HG03558 (cell line): Measurements from ENCODE around the gene PPM1D.
"Not testable (repeated sequence)": the region's sequence is repeated elsewhere in the genome, so short reads cannot be mapped to it uniquely, and the experiment has no call there.

Experiments used
- ATAC-seq: cut with Tn5 transposase; IDR thresholded peaks from one replicate; pipeline ENCODE4 v1.9.1; 2021; ENCODE audit warnings: moderate number of reproducible peaks; ENCODE audit not compliant: unreplicated experiment; ENCODE audit errors: extremely low read depth

The PPM1D gene

GRCh38 chr17:60592750-60593149 is 7.2 kb upstream of the PPM1D start:
- no peak for ATAC-seq

GRCh38 chr17:60593441-60594036 is 6.5 kb upstream of the PPM1D start:
- ATAC-seq = not testable (repeated sequence)

- not testable (repeated sequence) for ATAC-seq
Observed at GRCh38 chr17:60594170-60594569, 5.8 kb upstream of the PPM1D start.

GRCh38 chr17:60594734-60595133 is 5.3 kb upstream of the PPM1D start:
- ATAC-seq = no peak

GRCh38 chr17:60597297-60597696 is 2.7 kb upstream of the PPM1D start:
- no peak for ATAC-seq

GRCh38 chr17:60598001-60598736 is 1.8 kb upstream of the PPM1D start:
- ATAC-seq = no peak

GRCh38 chr17:60599220-60599619 is 773 bp upstream of the PPM1D start:
- ATAC-seq = no peak

- no peak for ATAC-seq
Observed at GRCh38 chr17:60600490-60601446, 775 bp downstream of the PPM1D start.

GRCh38 chr17:60601447-60602384 is 1.7 kb downstream of the PPM1D start:
- no peak for ATAC-seq

- no peak for ATAC-seq
Observed at GRCh38 chr17:60602385-60602742, 2.4 kb downstream of the PPM1D start.

- no peak for ATAC-seq
Observed at GRCh38 chr17:60602871-60603270, 2.9 kb downstream of the PPM1D start.

GRCh38 chr17:60603477-60603876 is 3.5 kb downstream of the PPM1D start:
- not testable (repeated sequence) for ATAC-seq

- ATAC-seq = no peak
Observed at GRCh38 chr17:60604686-60605334, 4.8 kb downstream of the PPM1D start.

- ATAC-seq = no peak
Observed at GRCh38 chr17:60606036-60606435, 6.0 kb downstream of the PPM1D start.

- ATAC-seq = no peak
Observed at GRCh38 chr17:60610473-60610872, 10.5 kb downstream of the PPM1D start.

- not testable (repeated sequence) for ATAC-seq
Observed at GRCh38 chr17:60611321-60611720, 11.3 kb downstream of the PPM1D start.

GRCh38 chr17:60613325-60613724 is 13.3 kb downstream of the PPM1D start:
- no peak for ATAC-seq

- ATAC-seq = not testable (repeated sequence)
Observed at GRCh38 chr17:60613796-60614195, 13.8 kb downstream of the PPM1D start.

GRCh38 chr17:60614247-60614646 is 14.3 kb downstream of the PPM1D start:
- ATAC-seq = not testable (repeated sequence)
